HG02798 (cell line): ENCODE results near the gene PCDH9.

ENCODE experiments used
- ATAC-seq: cut with Tn5 transposase; IDR thresholded peaks from one replicate; pipeline ENCODE4 v1.9.1; 2021; ENCODE audit warnings: mild to moderate bottlenecking; ENCODE audit not compliant: unreplicated experiment, poor library complexity

The PCDH9 gene

GRCh38 chr13:66559093-66559492, 671.0 kb downstream of the PCDH9 start:
- ATAC-seq = no peak

- ATAC-seq = no peak
Observed at GRCh38 chr13:66558506-66558905, 671.6 kb downstream of the PCDH9 start.

GRCh38 chr13:66557357-66557756, 672.8 kb downstream of the PCDH9 start:
- no peak for ATAC-seq

GRCh38 chr13:66556306-66556705, 673.8 kb downstream of the PCDH9 start:
- no peak for ATAC-seq

- no peak for ATAC-seq
Observed at GRCh38 chr13:66553391-66553790, 676.7 kb downstream of the PCDH9 start.

GRCh38 chr13:66551128-66551527, 679.0 kb downstream of the PCDH9 start:
- ATAC-seq = no peak

DNA sequence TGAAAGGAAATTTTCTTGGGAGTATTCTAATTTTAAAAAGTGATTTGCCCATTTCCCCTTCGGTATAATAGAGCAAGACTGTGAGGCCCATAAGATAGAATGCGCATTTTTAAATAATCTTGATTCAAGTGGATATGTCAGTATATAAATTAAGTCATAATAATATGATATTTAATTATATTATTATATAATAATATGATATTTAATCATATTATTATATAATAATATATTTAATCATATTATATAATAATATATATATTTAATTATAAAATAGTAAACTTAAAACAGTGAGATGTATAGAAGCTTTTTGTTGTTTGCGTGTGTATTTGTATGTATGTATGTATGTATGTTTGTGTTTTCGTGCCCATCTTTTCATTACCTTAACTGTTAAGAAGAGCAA, 682.5 kb downstream of the PCDH9 start:
- no peak for ATAC-seq

DNA sequence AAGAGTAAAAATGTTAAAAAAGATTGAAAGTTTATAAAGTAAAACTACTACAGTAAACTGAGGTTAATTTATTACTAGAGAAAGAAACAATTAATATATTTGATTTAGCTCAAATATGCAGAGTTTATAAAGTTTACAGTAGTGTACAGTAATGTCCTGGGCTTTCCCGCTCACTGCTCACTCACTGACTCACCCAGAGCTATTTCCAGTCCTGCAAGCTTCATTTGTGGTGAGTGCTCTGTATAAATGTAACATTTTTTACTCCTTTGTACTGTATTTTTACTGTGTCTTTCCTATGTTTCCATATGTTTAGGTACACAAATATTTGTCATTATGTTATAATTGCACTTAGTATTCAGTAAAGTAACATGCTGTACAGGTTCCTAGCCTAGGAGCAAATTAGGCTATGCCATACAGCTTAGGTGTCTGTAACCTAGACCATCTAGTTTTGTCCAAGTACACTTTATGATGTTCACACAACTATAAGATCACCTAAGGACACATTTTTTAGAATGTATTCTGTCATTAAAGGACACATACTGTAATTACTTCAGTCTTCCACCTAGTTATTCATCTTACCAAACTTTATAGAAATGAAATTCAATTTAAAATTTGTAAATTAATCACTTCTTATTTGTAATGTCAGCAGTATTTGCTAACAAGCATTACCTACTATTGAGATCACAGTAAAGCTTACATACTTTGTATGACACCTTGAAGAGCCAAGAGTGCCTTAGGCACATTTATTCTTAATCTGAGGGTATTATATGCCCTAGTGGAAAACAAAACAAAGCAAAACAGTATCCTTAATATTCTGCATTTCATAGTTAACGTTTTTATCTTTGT, 683.4 kb downstream of the PCDH9 start:
- ATAC-seq = no peak

- ATAC-seq = no peak
Observed at GRCh38 chr13:66543780-66544179, 686.4 kb downstream of the PCDH9 start.

GRCh38 chr13:66537417-66537816, 692.7 kb downstream of the PCDH9 start:
- no peak for ATAC-seq

DNA sequence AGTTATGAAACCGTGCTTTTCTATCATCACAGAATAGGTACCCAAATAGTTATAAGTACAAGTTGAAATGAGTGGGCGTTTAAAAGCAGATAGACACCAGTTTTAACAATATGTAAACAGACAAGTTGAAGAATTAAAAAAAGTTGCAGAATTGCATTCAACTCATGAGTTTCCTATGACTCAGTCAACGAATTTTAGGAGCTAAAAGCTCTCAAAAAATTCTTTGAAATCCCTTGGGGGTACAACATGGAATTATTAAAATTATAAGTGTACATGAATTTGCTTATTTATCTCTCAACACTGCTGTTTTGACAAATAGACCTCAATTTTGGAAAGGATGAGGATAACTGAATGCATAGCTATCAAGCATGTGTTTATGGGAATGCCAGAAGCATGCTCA, 693.4 kb downstream of the PCDH9 start:
- no peak for ATAC-seq

DNA sequence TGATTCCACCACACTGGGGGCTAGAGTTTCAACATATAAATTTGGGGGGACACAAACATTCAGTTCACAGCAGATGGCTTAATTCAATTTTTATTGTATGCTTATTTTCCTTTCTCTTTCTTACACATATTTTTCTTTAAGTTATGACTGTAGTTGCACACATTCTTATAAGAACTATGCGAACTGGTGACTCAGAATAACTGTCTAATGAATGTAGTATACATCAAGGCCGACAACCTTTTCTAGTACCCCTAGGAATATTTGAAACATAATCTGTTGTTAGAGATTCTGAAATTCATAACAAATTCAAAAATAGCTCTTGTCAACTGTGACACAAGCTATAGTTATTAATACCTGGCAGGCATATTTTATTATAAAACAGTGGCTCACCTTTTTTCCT, 695.6 kb downstream of the PCDH9 start:
- no peak for ATAC-seq

DNA sequence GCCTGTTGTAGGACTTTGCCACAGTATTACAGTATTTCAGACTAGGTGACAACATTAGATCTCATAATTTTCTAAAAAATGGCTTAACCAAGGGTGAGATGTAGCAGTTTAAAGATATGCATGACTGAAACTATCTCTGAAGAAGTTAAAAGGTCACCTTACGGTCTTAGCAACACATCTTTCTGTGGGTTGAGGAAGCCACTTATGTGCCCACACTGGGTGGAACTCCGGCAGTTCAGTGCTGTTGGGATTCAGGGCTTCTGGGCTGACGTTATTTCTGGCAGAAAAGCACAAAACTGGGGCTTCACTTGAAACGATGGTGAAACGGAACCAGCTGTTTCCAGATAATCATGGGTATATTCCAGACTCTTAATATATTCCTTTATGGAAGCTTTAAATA, 697.3 kb downstream of the PCDH9 start:
- ATAC-seq = no peak

DNA sequence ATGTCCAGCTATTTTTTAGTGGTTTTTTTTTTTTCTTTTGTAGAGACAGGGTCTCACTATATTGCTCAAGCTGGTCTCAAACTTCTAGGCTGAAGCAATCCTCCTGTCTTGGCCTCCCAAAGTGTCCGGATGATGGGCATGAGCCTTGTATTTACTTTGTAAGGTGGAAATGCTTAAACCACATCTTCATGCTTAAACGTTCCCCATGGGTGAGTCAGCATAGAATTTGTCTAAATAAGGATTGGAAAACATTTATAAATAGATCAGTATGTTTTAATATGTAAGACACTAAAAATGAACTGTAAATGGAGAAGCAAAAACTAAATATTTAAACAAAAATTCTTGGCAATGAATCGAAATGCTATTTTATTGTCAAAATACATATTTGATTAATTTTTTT, 698.0 kb downstream of the PCDH9 start:
- no peak for ATAC-seq

GRCh38 chr13:66530686-66531085, 699.5 kb downstream of the PCDH9 start:
- ATAC-seq = no peak

- ATAC-seq = no peak
Observed at GRCh38 chr13:66530158-66530557, 700.0 kb downstream of the PCDH9 start.

DNA sequence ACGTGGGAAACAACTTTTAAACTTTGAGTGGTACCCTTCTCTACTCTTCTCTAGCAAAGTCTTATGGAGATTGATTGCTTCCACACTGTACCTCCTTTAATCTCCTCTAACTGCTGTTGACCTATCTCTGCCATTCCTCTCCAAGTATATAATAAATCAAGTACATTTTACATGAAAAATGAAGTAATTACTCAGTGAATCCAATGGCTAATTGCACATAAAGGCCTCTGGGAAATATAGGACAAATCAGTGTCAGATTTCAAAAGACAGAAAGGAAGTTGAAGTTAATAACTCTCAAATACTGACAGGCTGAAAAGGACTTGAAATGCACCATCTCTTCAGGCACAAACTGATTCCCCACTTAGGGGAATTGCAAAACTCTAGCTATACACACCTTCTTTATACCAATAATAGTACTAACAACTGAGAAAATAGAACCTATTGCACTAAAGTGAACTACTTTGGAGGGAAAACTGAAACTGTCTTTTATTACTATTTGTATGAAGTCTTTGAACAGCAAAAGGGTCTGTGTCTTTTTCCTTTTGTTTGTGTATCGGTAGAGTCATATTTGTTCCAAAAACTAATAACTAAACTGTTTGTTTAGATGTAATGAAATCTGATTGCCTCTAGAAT, 701.1 kb downstream of the PCDH9 start:
- no peak for ATAC-seq

- no peak for ATAC-seq
Observed at GRCh38 chr13:66528180-66528579, 702.0 kb downstream of the PCDH9 start.

GRCh38 chr13:66520511-66521355, 709.4 kb downstream of the PCDH9 start:
- no peak for ATAC-seq

- ATAC-seq = no peak
Observed at GRCh38 chr13:66519259-66519658, 710.9 kb downstream of the PCDH9 start.

- no peak for ATAC-seq
Observed at GRCh38 chr13:66518068-66518467, 712.1 kb downstream of the PCDH9 start.
